H9 (cell line): ENCODE data around the gene GABRD. TPM values are rescaled to one million over a fixed set of nuclear protein-coding genes. Genes with fewer than 3 reads are reported as not detected.
A peak's percentile ranks its signal among the peaks of the same experiment; 100 is the strongest.

Experiments used
- DNase-seq: peaks from one replicate; pipeline ENCODE4 v3.0.0-alpha.2; 2017
- H2AFZ ChIP-seq: one replicate; pipeline ENCODE4 v1.6.1; 2013; ENCODE audit warnings: mild to moderate bottlenecking, low read length, control low read depth, moderate library complexity
- H2AK5ac ChIP-seq: 2 replicates; pipeline ENCODE4 v1.6.1; 2013; ENCODE audit warnings: low read length, control low read depth, mixed read lengths; ENCODE audit not compliant: insufficient read length
- H2BK120ac ChIP-seq: one replicate; pipeline ENCODE4 v1.6.1; 2013; ENCODE audit warnings: low read depth, mild to moderate bottlenecking, low read length, control low read depth, inconsistent platforms; ENCODE audit not compliant: poor library complexity, severe bottlenecking
- H2BK12ac ChIP-seq: 2 replicates; pipeline ENCODE4 v1.6.1; 2013; ENCODE audit warnings: low read length, control low read depth, mixed read lengths, low read depth; ENCODE audit not compliant: insufficient read length
- H2BK15ac ChIP-seq: 2 replicates; pipeline ENCODE4 v1.6.1; 2013; ENCODE audit warnings: low read depth, low read length, control low read depth
- H2BK20ac ChIP-seq: one replicate; pipeline ENCODE4 v1.6.1; 2013; ENCODE audit warnings: low read depth, mild to moderate bottlenecking, low read length, control low read depth, inconsistent platforms; ENCODE audit not compliant: poor library complexity, severe bottlenecking
- H2BK5ac ChIP-seq: 2 replicates; pipeline ENCODE4 v1.6.1; 2013; ENCODE audit warnings: low read length, control low read depth, mixed read lengths; ENCODE audit not compliant: insufficient read length
- H3K14ac ChIP-seq: 2 replicates; pipeline ENCODE4 v1.6.1; 2013; ENCODE audit warnings: low read length, control low read depth; ENCODE audit not compliant: insufficient read depth
- H3K18ac ChIP-seq: 2 replicates; pipeline ENCODE4 v1.6.1; 2013; ENCODE audit warnings: low read depth, mild to moderate bottlenecking, mixed read lengths, low read length, control low read depth; ENCODE audit not compliant: insufficient read length
- H3K23ac ChIP-seq: 2 replicates; pipeline ENCODE4 v1.6.1; 2013; ENCODE audit warnings: low read length, control low read depth, mixed read lengths, low read depth; ENCODE audit not compliant: insufficient read length
- H3K23me2 ChIP-seq: 2 replicates; pipeline ENCODE4 v1.6.1; 2013; ENCODE audit warnings: low read depth, mild to moderate bottlenecking, mixed read lengths, low read length, control low read depth; ENCODE audit not compliant: insufficient read length, poor library complexity, severe bottlenecking
- H3K27ac ChIP-seq: 2 replicates; pipeline ENCODE4 v1.5.1; 2013; ENCODE audit warnings: low read length, control low read depth, mixed read lengths, low read depth; ENCODE audit not compliant: insufficient read length
- H3K27me3 ChIP-seq: 2 replicates; pipeline ENCODE4 v1.6.1; 2013; ENCODE audit warnings: low read length, control low read depth, inconsistent platforms; ENCODE audit not compliant: insufficient read depth
- H3K4ac ChIP-seq: 2 replicates; pipeline ENCODE4 v1.6.1; 2013; ENCODE audit warnings: low read depth, mild to moderate bottlenecking, control low read depth, inconsistent platforms, low read length, moderate library complexity
- H3K4me1 ChIP-seq: 2 replicates; pipeline ENCODE4 v1.6.1; 2013; ENCODE audit warnings: low read length, control low read depth, inconsistent platforms; ENCODE audit not compliant: insufficient read depth
- H3K4me2 ChIP-seq: 2 replicates; pipeline ENCODE4 v1.6.1; 2013; ENCODE audit warnings: low read length, control low read depth, mixed read lengths; ENCODE audit not compliant: insufficient read length, insufficient read depth
- H3K56ac ChIP-seq: 2 replicates; pipeline ENCODE4 v1.6.1; 2013; ENCODE audit warnings: low read depth, mild to moderate bottlenecking, mixed read lengths, low read length, control low read depth; ENCODE audit not compliant: insufficient read length
- H3K79me1 ChIP-seq: 2 replicates; pipeline ENCODE4 v1.6.1; 2013; ENCODE audit warnings: low read depth, mild to moderate bottlenecking, moderate library complexity, low read length, control low read depth, inconsistent platforms; ENCODE audit not compliant: insufficient read depth, poor library complexity, severe bottlenecking
- H3K79me2 ChIP-seq: 2 replicates; pipeline ENCODE4 v1.6.1; 2013; ENCODE audit warnings: low read length, control low read depth, inconsistent platforms; ENCODE audit not compliant: insufficient read depth
- H3K9ac ChIP-seq: 2 replicates; pipeline ENCODE4 v1.6.1; 2013; ENCODE audit warnings: low read length, control low read depth, mixed read lengths; ENCODE audit not compliant: insufficient read length; ENCODE audit errors: extremely low read depth
- H3K9me3 ChIP-seq: one replicate; pipeline ENCODE4 v1.6.1; 2013; ENCODE audit warnings: low read depth, low read length, inconsistent platforms; ENCODE audit not compliant: control insufficient read depth
- H3T11ph ChIP-seq: one replicate; pipeline ENCODE4 v1.6.1; 2013; ENCODE audit warnings: mild to moderate bottlenecking, low read length, control low read depth, inconsistent platforms
- H4K20me1 ChIP-seq: one replicate; pipeline ENCODE4 v1.6.1; 2013; ENCODE audit not compliant: control insufficient read depth, insufficient read length, insufficient read depth
- H4K5ac ChIP-seq: 2 replicates; pipeline ENCODE4 v1.6.1; 2013; ENCODE audit warnings: low read depth, mild to moderate bottlenecking, mixed read lengths, low read length, control low read depth; ENCODE audit not compliant: insufficient read length
- H4K8ac ChIP-seq: replicated peaks from 2 replicates; pipeline ENCODE4 v1.6.1; 2013; ENCODE audit warnings: low read length, control low read depth, mixed read lengths, low read depth; ENCODE audit not compliant: insufficient read length
- H4K91ac ChIP-seq: 2 replicates; pipeline ENCODE4 v1.6.1; 2013; ENCODE audit warnings: low read depth, mild to moderate bottlenecking, moderate library complexity, mixed read lengths, low read length, control low read depth; ENCODE audit not compliant: insufficient read length
- H3K27ac Mint-ChIP-seq, 3 experiments: 2 replicates in 2 of 3; 3 replicates in 1 of 3; pipeline ENCODE4 v1.8.0; 2020 to 2021; ENCODE audit warnings: mixed read lengths in 3 of 3, mild to moderate bottlenecking in 1 of 3, moderate library complexity in 1 of 3
- H3K27me3 Mint-ChIP-seq: 2 replicates; pipeline ENCODE4 v1.8.0; 2021; ENCODE audit warnings: low read depth, mild to moderate bottlenecking, moderate library complexity, mixed read lengths
- H3K36me3 Mint-ChIP-seq, 3 experiments: 2 replicates in 2 of 3; 3 replicates in 1 of 3; pipeline ENCODE4 v1.8.0; 2020 to 2021; ENCODE audit warnings: low read depth in 3 of 3, mixed read lengths in 3 of 3; ENCODE audit not compliant: insufficient read depth in 1 of 3
- H3K4me1 Mint-ChIP-seq, 2 experiments: 2 replicates each; pipeline ENCODE4 v1.8.0; 2020; ENCODE audit warnings: mixed read lengths in 2 of 2
- H3K4me3 Mint-ChIP-seq, 2 experiments: 2 replicates in 1 of 2; 3 replicates in 1 of 2; pipeline ENCODE4 v1.8.0; 2020 to 2021; ENCODE audit warnings: mild to moderate bottlenecking in 2 of 2, mixed read lengths in 2 of 2, moderate library complexity in 1 of 2
- H3K9me3 Mint-ChIP-seq, 2 experiments: 2 replicates in 1 of 2; 3 replicates in 1 of 2; pipeline ENCODE4 v1.8.0; 2020; ENCODE audit warnings: mild to moderate bottlenecking in 2 of 2, mixed read lengths in 2 of 2, moderate library complexity in 1 of 2
- WGBS: extraction: QIAGEN DNeasy Blood & Tissue Kit; methylation state at CpG from one replicate; pipeline ENCODE4 v1.1.7; 2013; ENCODE audit warnings: missing lambda C conversion rate, low lambda C conversion rate, mixed read lengths; ENCODE audit not compliant: insufficient read length; ENCODE audit errors: extremely low coverage; 5-methylcytosine and 5-hydroxymethylcytosine counted together
- total RNA-seq: library from RNA; stranded (reverse); gene quantifications from 2 replicates; pipeline ENCODE4 v1.2.1, GENCODE V29; 2021
- TF ChIP-seq, protein P1 (sequence below): fragments of 200-600 bp; sonication (generic); conservative IDR thresholded peaks from 3 replicates; pipeline ENCODE4 v1.8.0; 2021; ENCODE audit warnings: antibody characterized with exemption, mild to moderate bottlenecking

The GABRD gene
- total RNA-seq, 1 experiment from 2014 or later: 0.59 TPM

GRCh38 chr1:2018217-2019171 lies 651 bp upstream of the GABRD start:
- Mint-ChIP-seq H3K9me3 (peaks cover 0 to 2% of the 10 kb centered on the region in 2 experiments; a peak in 1 of 5 replicates), H3K27me3 (peaks cover 68% of the 10 kb centered on the region), H3K4me3 (peak overlapping the region; percentile 61 to 86), H3K27ac (no peak overlapping the region), H3K4me1 (peaks cover 9 to 13% of the 10 kb centered on the region in 2 experiments), H3K36me3 (no peaks in the 10 kb centered on the region)
- Histone ChIP-seq H3K23ac (no peak overlapping the region), H3K27ac (no peak overlapping the region), H2AK5ac (no peak overlapping the region), H2BK120ac (no peak overlapping the region), H3K4ac (no peak overlapping the region), H3K9me3 (no peaks in the 10 kb centered on the region), H4K91ac (no peak overlapping the region), H3K79me1 (no peaks in the 10 kb centered on the region), H3T11ph (no peak overlapping the region), H3K27me3 (peaks cover 5% of the 10 kb centered on the region; the same call in 1 of the 2 replicates), H2BK15ac (no peak overlapping the region), H4K20me1 (no peaks in the 10 kb centered on the region), H2BK20ac (no peak overlapping the region), H3K4me1 (no peaks in the 10 kb centered on the region), H3K18ac (no peak overlapping the region), H3K4me2 (peak overlapping the region; percentile 1), H2BK5ac (no peak overlapping the region), H3K9ac (no peak overlapping the region), H3K56ac (no peak overlapping the region), H2BK12ac (no peak overlapping the region), H2AFZ (no peak overlapping the region), H3K79me2 (no peaks in the 10 kb centered on the region), H3K23me2 (no peaks in the 10 kb centered on the region), H4K8ac (no peak overlapping the region), H3K14ac (no peak overlapping the region), H4K5ac (no peak overlapping the region)
- no peak for DNase-seq
- TF ChIP-seq, protein P1, sequence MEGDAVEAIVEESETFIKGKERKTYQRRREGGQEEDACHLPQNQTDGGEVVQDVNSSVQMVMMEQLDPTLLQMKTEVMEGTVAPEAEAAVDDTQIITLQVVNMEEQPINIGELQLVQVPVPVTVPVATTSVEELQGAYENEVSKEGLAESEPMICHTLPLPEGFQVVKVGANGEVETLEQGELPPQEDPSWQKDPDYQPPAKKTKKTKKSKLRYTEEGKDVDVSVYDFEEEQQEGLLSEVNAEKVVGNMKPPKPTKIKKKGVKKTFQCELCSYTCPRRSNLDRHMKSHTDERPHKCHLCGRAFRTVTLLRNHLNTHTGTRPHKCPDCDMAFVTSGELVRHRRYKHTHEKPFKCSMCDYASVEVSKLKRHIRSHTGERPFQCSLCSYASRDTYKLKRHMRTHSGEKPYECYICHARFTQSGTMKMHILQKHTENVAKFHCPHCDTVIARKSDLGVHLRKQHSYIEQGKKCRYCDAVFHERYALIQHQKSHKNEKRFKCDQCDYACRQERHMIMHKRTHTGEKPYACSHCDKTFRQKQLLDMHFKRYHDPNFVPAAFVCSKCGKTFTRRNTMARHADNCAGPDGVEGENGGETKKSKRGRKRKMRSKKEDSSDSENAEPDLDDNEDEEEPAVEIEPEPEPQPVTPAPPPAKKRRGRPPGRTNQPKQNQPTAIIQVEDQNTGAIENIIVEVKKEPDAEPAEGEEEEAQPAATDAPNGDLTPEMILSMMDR: no peak
- no CpG with 5 or more reads among the region's 48 CpGs for WGBS
